ENCODE data around the gene KLHL10.
A peak's percentile ranks its signal among the peaks of the same experiment; 100 is the strongest.
"Not testable (repeated sequence)": the region's sequence is repeated elsewhere in the genome, so short reads cannot be mapped to it uniquely, and the experiment has no call there.

Gene KLHL10

DNA sequence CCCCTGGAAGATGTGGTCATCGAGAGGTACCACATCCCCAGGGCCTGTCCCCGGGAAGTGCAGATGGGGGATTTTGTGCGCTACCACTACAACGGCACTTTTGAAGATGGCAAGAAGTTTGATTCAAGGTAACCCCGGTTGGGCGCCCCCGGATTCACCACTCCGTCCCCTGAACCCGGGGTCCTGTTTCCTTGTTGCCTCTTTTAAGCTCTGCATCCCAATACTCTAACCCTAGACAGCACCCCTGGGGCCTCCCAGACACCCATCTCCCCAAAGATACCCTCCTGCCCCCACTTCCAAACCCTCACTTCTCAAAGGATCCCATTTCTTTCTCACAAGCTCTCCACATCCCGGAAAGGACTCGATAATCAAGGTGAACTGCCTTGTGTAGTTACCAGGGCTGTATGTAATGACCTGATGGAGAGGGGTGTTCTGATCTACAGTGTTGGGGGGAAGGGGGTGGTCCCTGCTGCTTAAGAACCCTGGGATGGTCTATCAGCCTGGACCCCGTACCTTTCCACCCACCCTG lies 24.4 kb upstream of the KLHL10 start:
- no peak for DNase-seq (ENCODE audit: low spot score)

DNA sequence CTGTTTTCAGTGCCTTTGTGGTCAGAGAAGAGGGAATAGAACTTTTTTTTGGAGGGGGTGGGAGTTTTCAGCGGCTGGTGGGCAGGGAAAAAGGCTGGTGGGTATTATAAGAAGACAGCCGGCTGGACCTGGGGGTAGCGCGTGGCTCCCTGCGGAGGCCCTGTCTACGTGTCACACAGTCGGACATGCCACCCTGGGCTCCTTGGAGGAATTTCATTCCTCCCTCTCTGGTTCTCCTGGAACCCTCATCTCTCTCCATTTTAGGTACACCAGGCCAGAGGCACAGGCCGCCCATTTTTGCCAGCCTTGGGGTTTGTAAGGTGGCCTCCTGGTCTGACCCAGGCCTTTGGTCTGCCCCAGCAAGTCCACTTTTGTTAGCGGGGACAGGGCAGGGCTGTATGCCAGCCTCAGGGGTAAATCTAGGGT lies 23.9 kb upstream of the KLHL10 start:
- DNase-seq (ENCODE audit: low spot score) = no peak

DNA sequence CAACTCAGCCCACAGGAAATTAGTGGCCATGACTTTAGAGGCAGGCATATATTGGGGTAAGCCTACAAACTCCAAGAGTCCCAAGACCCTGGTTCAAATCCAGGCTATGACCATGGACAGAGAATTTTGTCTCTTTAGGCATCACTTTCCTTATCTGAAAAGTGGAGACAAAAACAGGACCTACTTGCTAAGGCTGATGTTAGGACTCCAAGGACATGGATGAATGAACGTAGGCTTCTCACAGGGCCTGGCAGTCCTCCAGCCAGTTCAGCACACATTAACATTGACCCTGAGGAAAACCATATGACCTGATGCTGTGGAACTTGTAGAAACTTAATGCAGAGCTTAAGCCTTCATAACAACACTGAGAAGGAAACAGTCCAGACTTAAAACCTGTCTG lies 23.4 kb upstream of the KLHL10 start:
- no peak for DNase-seq (ENCODE audit: low spot score)

DNA sequence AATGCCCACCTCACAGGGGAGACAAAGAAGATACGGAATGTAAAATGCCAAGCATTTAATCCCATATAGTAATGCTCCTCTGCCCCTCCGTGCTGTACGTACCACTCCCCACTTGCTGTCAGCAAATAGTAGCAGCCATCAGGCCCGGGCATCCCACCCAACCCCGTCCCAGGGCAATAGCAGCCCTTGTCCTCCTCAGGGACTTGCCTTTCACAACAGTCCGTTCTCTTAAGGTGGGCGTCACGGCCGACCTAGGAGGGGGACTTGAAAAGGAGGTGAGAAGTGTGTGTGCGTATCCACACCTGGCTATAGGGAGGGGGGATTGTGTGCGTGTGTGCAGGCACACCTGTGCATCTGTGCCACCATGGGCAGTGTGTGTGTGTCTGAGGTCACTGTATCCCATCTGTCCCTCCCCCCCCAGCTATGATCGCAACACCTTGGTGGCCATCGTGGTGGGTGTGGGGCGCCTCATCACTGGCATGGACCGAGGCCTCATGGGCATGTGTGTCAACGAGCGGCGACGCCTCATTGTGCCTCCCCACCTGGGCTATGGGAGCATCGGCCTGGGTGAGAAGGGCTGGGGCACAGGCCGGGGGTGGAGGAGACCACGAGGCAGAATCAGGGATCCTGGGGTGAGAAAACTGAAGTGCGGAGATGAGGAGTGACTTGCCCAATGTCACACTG lies 20.8 kb upstream of the KLHL10 start:
- no peak for DNase-seq (ENCODE audit: low spot score)

DNA sequence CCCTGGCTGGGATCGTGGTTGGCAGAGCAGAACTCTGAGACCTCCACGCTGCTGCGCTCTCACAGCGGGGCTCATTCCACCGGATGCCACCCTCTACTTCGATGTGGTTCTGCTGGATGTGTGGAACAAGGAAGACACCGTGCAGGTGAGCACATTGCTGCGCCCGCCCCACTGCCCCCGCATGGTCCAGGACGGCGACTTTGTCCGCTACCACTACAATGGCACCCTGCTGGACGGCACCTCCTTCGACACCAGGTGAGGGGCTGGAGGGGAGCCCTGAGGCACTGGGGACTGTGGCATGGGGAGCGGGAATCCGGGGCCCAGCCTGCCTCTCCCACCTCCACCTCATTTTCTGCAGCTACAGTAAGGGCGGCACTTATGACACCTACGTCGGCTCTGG lies 19.6 kb upstream of the KLHL10 start:
- DNase-seq (ENCODE audit: low spot score) = no peak

DNA sequence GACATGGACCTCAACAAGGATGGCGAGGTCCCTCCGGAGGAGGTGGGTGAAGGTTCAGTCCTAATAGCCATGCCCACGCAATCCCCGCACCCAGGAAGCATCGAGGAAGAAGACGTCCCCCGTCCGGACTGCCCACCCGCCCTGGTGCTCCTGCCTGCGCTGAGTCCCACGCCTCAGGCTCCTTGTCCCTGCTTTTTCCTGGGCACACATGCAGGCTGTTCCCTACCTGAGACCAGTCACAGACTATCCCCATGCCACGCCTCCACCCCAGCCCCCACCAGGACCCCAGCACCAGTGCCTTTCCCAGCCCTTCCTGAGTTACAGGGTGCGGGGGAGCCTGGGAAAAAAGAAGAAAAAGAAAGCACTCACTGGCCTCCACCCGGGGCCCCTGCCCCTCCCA lies 15.8 kb upstream of the KLHL10 start:
- DNase-seq (ENCODE audit: low spot score) = no peak

DNA sequence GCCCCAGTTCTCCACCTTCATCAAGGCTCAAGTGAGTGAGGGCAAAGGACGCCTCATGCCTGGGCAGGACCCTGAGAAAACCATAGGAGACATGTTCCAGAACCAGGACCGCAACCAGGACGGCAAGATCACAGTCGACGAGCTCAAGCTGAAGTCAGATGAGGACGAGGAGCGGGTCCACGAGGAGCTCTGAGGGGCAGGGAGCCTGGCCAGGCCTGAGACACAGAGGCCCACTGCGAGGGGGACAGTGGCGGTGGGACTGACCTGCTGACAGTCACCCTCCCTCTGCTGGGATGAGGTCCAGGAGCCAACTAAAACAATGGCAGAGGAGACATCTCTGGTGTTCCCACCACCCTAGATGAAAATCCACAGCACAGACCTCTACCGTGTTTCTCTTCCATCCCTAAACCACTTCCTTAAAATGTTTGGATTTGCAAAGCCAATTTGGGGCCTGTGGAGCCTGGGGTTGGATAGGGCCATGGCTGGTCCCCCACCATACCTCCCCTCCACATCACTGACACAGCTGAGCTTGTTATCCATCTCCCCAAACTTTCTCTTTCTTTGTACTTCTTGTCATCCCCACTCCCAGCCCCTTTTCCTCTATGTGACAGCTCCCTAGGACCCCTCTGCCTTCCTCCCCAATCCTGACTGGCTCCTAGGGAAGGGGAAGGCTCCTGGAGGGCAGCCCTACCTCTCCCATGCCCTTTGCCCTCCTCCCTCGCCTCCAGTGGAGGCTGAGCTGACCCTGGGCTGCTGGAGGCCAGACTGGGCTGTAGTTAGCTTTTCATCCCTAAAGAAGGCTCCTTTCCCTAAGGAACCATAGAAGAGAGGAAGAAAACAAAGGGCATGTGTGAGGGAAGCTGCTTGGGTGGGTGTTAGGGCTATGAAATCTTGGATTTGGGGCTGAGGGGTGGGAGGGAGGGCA lies 15.1 kb upstream of the KLHL10 start:
- no peak for DNase-seq (ENCODE audit: low spot score)

DNA sequence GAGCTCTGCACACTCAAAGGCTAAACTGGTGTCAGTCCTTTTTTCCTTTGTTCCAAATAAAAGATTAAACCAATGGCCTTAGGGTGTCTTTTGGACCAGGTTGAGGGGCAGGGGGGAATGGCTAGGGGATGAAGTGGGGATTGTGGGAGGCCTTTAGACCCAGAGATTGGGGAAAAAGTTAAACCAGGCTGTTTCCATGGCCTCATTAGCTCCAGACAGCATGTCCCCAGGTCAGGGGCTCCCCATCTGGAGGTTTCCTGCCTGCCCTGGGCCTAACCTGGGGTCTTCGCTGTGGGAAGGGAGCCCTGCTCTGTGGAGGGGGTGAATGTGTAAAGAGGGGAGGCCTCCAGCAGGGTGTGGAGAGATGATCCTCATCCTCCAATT lies 14.5 kb upstream of the KLHL10 start:
- DNase-seq (ENCODE audit: low spot score) = no peak

DNA sequence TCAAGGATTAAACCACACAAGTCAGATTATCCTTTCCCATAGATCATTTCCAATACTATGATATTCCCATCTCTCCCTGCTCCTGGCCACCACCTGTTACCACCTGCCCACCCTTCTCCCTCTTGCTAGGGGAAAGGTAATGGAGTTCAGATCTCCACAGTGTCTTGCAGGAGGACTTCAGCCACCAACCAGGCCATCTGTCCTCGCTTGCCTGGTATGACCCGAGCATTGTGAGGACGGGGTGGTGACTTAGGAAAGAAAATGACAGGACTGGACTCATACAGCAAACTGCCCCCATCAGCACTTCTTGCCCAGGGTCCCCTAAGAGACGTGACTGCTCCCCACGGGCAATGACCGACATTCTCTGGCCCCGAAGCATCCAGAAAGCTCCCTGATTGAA lies 14.0 kb upstream of the KLHL10 start:
- no peak for DNase-seq (ENCODE audit: low spot score)

DNA sequence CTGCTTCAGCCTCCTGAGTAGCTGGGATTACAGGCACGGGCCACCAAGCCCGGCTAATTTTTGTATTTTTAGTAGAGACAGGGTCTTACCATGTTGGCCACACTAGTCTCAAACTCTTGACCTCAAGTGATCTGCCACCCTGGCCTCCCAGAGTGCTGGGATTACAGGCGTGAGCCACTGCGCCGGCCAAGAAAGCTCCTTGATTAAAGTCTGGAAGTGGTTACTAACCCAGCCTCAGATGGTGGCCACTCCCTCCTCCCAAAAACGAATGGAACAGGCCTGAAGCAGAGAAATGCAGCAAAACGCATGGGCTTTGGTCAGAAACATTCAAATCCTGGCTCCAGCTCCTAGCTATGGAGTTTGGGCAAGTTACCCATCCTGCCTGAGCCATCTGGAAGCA lies 13.5 kb upstream of the KLHL10 start:
- no peak for DNase-seq (ENCODE audit: low spot score)

DNA sequence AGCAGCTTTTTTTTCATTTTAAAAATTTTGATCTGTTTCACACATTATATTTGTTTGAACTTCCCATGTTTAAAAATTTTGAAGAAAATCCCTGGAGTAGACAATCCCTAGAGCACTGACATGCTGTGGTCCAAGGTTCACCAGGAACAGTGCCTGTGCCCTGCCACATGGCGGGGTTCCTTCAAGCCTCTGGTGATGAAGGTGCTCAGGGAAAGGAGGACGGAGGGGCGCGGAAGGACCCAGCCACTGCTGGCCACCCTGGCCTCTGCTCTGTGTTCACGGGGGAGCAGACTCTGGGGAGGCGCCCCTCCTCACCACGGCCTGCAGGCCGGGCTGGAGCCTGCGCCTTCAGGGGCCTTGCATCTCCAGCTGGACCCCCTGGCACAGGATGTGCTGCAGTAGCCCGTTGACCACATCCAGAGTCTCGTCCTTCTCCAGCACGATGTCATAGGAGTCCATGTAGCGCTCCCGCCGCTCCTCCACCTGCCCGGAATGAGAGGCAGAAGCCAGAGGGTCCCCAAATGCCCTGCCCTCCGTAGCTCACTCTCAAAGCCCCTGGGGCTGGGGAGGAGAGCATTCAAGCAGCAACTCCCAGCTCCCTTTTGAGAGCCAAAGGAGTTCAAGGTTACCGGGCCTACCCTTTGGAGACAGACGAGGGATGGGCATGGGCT lies 12.3 kb upstream of the KLHL10 start:
- no peak for DNase-seq (ENCODE audit: low spot score)

DNA sequence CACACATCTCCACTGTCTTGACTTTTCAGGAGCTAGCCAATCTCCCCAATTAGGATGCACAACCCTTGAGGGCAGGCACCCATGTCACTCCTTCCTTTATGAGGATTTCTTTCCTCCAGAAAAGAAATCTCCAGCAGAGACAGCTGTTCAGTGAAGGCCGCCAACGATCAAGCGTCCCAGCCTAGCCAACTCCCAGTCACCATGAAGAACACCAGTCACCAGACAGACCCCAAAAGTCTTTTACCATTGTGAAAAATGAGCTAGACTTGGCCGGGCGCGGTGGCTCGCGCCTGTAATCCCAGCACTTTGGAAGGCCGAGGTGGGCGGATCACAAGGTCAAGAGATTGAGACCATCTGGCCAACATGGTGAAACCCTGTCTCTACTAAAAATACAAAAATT lies 7.7 kb upstream of the KLHL10 start:
- not testable (repeated sequence) for DNase-seq (ENCODE audit: low spot score)

DNA sequence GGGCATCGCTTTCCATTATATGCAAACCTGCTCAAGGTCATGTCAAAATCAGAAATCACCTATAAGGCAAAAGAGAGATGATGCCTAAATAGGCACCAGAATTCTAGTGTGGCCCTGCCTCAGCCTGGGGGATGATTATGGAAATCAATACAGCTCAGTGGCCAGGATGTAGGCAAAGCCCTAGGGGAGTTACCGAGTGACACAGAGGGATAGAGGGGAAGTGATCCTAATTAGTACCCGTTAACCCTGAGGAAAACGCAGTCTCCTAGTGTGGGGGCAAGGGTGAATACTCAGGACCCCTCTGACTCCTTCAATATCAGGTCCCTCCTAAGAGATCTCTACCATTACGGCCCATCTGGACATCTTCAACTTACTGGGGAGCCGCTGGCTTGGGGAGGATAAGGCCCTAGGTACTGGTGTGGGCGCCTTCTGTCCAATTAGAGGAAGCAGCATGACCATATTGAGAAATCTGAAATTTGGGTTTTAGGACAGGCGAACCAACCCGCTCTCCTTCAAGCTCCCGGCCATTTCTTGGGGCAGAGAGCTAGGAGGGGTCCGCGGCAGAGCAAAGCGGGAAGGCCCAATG lies 2.3 kb upstream of the KLHL10 start:
- no peak for DNase-seq (ENCODE audit: low spot score)

DNA sequence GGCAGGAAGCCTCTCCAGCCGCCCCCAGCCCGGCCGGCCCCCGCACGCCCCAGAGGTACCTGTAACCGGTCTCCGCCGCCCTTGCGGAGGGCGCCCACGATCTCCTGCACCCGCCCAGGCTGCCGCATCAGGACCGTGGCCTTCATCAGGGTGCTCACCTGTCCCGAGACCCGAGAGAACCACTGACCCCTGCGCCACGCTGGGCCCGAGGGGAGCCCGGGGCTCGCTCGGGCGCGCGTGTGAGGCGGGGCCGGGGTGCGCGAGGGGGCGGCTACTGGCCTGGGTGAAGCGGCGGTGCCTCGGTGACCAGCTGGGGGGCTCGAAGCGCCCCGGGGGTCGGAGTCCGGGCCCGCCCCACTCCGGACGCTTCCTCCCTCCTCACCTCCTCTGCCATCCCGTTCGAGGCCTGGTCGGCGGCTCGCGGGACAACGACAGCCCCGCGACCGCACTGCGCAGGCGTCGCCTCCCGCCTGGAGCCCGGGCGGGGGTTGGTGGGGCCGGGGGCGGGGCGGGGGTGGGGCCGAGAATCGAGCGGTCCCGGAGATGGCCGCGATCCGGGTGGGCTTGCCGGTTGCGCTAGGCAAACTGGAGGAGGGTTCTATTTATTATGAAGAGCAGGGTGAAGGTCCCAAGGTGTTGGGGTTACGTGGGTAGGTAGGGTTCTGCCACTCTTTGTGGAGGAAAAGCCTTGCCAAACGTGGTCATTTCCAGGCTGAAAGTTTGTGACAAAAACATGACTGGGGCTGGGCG lies 1.6 kb upstream of the KLHL10 start, which contains the start of gene NT5C3B:
NT5C3B (minus strand) TSS at position 433 of the 750 bp plus-strand sequence; CDS start at position 394, 39 bp downstream.
- peak; percentile 87 for DNase-seq (ENCODE audit: low spot score)

DNA sequence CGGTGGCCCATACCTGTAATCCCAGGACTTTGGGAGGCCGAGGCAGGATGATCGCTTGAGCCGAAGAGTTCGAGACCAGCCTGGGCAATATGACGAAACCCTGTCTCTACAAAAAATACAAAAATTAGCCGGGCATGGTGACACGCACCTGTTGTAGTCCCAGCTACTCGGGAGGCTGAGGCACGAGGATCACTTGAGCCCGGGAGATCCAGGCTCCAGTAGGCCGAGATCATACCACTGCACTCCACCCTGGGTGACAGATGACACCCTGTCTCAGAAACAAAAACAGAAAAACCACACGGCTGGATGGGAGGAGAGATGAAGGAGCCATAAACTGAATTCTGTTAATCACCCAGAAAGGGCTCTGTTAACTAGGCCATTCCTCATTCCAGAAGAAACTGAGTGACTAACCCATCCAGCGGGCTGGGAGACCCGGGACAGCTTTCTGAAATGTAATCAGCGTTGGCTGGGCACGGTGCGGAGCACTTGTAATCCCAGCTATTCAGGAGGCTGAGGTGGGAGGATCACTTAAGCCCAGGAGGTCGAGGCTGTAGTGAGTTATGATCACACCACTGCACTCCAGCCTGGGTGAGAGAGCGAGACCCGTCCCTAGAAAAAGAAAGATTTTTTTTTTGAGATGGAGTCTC lies 952 bp upstream of the KLHL10 start:
- DNase-seq (ENCODE audit: low spot score) = no peak

DNA sequence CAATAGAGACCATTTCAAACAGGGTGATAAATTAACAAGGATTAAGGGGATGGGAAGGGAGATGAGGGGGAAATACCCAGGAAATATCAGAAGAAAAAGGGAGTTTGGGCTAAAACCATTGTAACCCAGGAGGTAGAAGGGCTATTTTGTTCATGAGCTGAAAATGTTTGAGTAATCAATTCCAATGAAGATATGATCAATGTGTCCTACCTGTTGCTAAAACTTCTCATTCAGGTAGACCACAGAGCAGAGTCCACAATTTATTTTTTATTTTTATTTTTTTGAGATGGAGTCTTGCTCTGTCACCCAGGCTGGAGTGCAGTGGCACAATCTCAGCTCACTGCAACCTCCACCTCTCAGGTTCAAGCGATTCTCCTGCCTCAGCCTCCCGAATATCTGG lies 1.8 kb downstream of the KLHL10 start:
- DNase-seq (ENCODE audit: low spot score) = not testable (repeated sequence)

DNA sequence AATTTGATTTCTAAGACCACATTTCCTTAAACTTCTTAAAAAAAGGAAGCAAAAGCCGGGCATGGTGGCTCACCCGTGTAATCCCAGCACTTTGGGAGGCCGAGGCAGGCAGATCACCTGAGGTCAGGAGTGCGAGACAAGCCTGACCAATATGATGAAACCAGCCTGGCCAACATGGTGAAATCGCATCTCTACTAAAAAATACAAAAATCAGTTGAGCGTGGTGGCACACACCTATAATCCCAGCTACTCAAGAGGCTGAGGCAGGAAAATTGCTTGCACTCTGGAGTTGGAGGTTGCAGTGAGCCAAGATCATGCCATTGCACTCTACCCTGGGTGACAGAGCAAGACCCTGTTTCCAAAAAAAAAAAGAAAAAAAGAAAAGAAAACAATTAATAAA lies 3.2 kb downstream of the KLHL10 start:
- DNase-seq (ENCODE audit: low spot score) = not testable (repeated sequence)

DNA sequence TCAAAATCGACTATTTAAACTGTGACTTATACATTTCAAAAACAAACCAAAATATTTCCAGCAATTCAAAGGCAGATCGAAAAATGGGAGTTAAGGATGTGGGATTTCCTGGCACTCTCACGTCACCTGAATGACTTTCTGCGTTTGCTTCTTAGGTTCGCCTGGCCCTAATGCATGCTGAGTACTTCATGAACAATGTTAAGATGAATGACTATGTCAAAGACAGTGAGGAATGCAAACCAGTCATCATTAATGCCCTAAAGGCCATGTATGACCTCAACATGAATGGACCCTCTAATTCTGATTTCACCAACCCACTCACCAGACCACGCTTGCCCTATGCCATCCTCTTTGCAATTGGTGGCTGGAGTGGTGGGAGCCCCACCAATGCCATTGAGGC lies 7.3 kb downstream of the KLHL10 start:
- DNase-seq (ENCODE audit: low spot score) = no peak

DNA sequence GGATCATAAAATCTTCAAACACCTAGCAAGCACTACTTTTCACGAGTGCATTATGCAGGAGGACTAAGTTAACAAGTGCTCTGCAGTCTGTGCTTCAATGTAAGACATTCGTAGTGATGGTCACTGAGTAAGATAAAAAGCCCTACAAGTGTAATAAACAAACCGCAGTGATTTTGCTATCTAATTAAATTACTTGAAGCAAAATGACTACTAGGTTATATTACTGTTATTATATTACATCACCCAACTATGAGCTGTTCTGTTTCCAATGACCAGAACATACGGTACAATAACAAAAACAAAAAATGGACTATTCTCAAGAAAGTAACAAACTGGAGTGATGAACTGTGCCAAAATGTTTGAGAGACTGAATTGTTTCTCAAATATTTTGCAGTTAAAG lies 11.2 kb downstream of the KLHL10 start:
- DNase-seq (ENCODE audit: low spot score) = no peak

DNA sequence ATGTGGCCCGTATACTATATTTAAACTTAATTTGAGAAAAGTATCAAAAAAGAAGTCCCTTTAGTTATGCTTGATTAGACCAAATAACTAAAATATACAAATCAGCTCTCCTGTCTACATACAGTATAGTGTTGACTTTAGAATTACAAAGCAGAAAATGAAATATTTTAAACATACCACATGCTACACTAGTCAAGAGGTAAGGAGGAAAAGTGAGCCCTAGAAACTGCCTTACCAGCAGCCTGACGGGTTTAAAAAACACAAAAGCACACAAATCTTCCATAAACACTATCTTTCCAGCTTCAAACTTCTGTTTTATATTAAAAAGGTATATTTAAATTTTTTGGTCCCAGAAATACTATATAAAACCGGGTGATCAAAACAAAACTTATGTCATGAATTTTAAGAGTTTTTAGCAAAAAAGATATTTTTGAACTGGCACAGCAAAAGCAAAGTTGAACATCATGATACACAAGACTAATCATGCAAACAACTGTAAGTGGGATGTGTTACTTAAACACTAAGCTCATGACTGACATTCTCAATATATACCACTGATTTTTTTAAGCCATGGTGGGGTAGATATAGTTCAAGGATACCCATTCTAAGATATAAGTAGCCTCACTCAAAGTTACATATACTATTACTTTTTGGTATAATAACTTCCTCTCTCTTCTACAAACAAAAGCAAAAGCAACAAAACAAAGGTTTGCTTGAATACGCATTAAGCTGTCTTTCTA lies 11.8 kb downstream of the KLHL10 start:
- no peak for DNase-seq (ENCODE audit: low spot score)

Data from ecto neural progenitor cell (in vitro differentiated cells).